ENCODE data around the gene PTPRJ. TPM values are rescaled to one million over a fixed set of nuclear protein-coding genes. Genes with fewer than 3 reads are reported as not detected.
A peak's percentile ranks its signal among the peaks of the same experiment; 100 is the strongest.

The PTPRJ gene
- total and polyA plus RNA-seq, 2 donors (not counting 3 experiments of a cell fraction or from before 2014, with no cell fraction given): 3.1 to 7.7 TPM

GRCh38 chr11:47943721-47944586 is 36.4 kb upstream of the PTPRJ start:
- H3K27me3 ChIP-seq (ENCODE audit: control insufficient read depth in 2 of 2, insufficient read depth in 2 of 2, low read length in 2 of 2): no peaks in the 10 kb centered on the region
- intact Hi-C loops (cut with micrococcal nuclease): no loop called here

GRCh38 chr11:47944632-47945031 is 35.7 kb upstream of the PTPRJ start:
- no peaks in the 10 kb centered on the region for H3K9me3 ChIP-seq (replicated peaks; ENCODE audit: control insufficient read depth, insufficient read depth, low read length)
- H3K4me1 ChIP-seq (ENCODE audit: control insufficient read depth, extremely low read depth, insufficient read depth, low read length): peaks cover 10% of the 10 kb centered on the region
- intact Hi-C loops (cut with micrococcal nuclease) (no loop called here), dilution Hi-C loops (cut with MboI; ENCODE audit: extremely low pct_ligation_motif_present, low sequenced_read_pairs) (no loop called here)
- no peak for DNase-seq (ENCODE audit: low read depth, low spot score)
- no peaks in the 10 kb centered on the region for H3K79me2 ChIP-seq (ENCODE audit: control insufficient read depth, insufficient read depth, low read length)
- no peak overlapping the region for H3K4me3 ChIP-seq (replicated peaks in 1 of 3; ENCODE audit: insufficient read depth in 1 of 3, low read depth in 1 of 3, low read length in 3 of 3)
- no peak overlapping the region for H3K27ac ChIP-seq (ENCODE audit: insufficient read depth, low read depth, low read length)
- FAIRE-seq: no peak
- no peak overlapping the region for H3K4me2 ChIP-seq (ENCODE audit: insufficient read depth, low read length)
- TF ChIP-seq GATA2 (IDR thresholded peaks at IDR 0.05; ENCODE audit: insufficient read depth, insufficient read length, low read depth, low read length) (peak; percentile 55), MYC (IDR thresholded peaks at IDR 0.05; ENCODE audit: low read depth, low read length) (no peak)
- H2AFZ ChIP-seq (ENCODE audit: low read depth, low read length): peak overlapping the region; percentile 39
- ChIA-PET CTCF (no interaction called here), POLR2A (no interaction called here)
- no peaks in the 10 kb centered on the region for H3K27me3 ChIP-seq (ENCODE audit: control insufficient read depth in 2 of 2, insufficient read depth in 2 of 2, low read length in 2 of 2)
- H3K9me1 ChIP-seq (replicated peaks; ENCODE audit: control insufficient read depth, extremely low read depth, insufficient read depth, low read length): no peaks in the 10 kb centered on the region
- H3K36me3 ChIP-seq (ENCODE audit: control insufficient read depth in 2 of 2, extremely low read depth in 1 of 2, insufficient read depth in 2 of 2, low read length in 2 of 2): no peaks in the 10 kb centered on the region
- BruUV-seq (replicated peaks): no TSS peak
- no peak overlapping the region for H3K9ac ChIP-seq (replicated peaks; ENCODE audit: extremely low read depth, insufficient read depth, low read length)
- H4K20me1 ChIP-seq (replicated peaks; ENCODE audit: control insufficient read depth, extremely low read depth, insufficient read depth, low read length): no peaks in the 10 kb centered on the region

More at GRCh38 chr11:47943721-47944586, 36.4 kb upstream of the PTPRJ start:
- ChIA-PET POLR2A (no interaction called here), CTCF (interaction anchor here (0.6 to 1.2 kb wide), 2 partner anchors 9 to 165 kb away, joined by 3 to 7 read pairs; no protein-coding TSS in a partner anchor)
- Histone ChIP-seq H3K36me3 (ENCODE audit: control insufficient read depth in 2 of 2, extremely low read depth in 1 of 2, insufficient read depth in 2 of 2, low read length in 2 of 2) (no peaks in the 10 kb centered on the region), H3K4me3 (replicated peaks in 1 of 3; ENCODE audit: insufficient read depth in 1 of 3, low read depth in 1 of 3, low read length in 3 of 3) (no peak overlapping the region), H3K9me3 (replicated peaks; ENCODE audit: control insufficient read depth, insufficient read depth, low read length) (no peaks in the 10 kb centered on the region), H3K4me1 (ENCODE audit: control insufficient read depth, extremely low read depth, insufficient read depth, low read length) (peaks cover 10% of the 10 kb centered on the region), H3K4me2 (ENCODE audit: insufficient read depth, low read length) (no peak overlapping the region), H3K27ac (ENCODE audit: insufficient read depth, low read depth, low read length) (no peak overlapping the region), H3K9ac (replicated peaks; ENCODE audit: extremely low read depth, insufficient read depth, low read length) (no peak overlapping the region), H3K9me1 (replicated peaks; ENCODE audit: control insufficient read depth, extremely low read depth, insufficient read depth, low read length) (no peaks in the 10 kb centered on the region), H3K79me2 (ENCODE audit: control insufficient read depth, insufficient read depth, low read length) (no peaks in the 10 kb centered on the region), H2AFZ (ENCODE audit: low read depth, low read length) (peak overlapping the region; percentile 39), H4K20me1 (replicated peaks; ENCODE audit: control insufficient read depth, extremely low read depth, insufficient read depth, low read length) (no peaks in the 10 kb centered on the region)
- dilution Hi-C loops (cut with MboI; ENCODE audit: extremely low pct_ligation_motif_present, low sequenced_read_pairs): no loop called here
- FAIRE-seq (no peak), DNase-seq (ENCODE audit: low read depth, low spot score) (no peak)
- BruUV-seq (replicated peaks): no TSS peak
- TF ChIP-seq EZH2 (IDR thresholded peaks at IDR 0.05; ENCODE audit: borderline replicate concordance, low read depth, low read length, severe bottlenecking) (no peak), MYC (IDR thresholded peaks at IDR 0.05; ENCODE audit: low read depth, low read length) (no peak), GATA2 (IDR thresholded peaks at IDR 0.05; ENCODE audit: insufficient read depth, insufficient read length, low read depth, low read length) (no peak), FOS (IDR thresholded peaks at IDR 0.05; ENCODE audit: borderline replicate concordance, insufficient read depth, low read length) (no peak), JUN (IDR thresholded peaks at IDR 0.05; ENCODE audit: borderline replicate concordance, insufficient read depth, insufficient read length, low read depth) (no peak), POLR2AphosphoS5 (IDR thresholded peaks at IDR 0.05; ENCODE audit: insufficient read depth, low read depth, low read length) (no peak)

All from endothelial cell of umbilical vein (primary cell).